Activated T-cell treated with anti-CD3 and anti-CD28 coated beads, Interleukin-2, amount 50 U/mL, for 24 hours (primary cell): Measurements from ENCODE around the gene PFKFB3.
A peak's percentile ranks its signal among the peaks of the same experiment; 100 is the strongest.
"Not testable (repeated sequence)": the region's sequence is repeated elsewhere in the genome, so short reads cannot be mapped to it uniquely, and the experiment has no call there.

ENCODE experiments used
- DNase-seq: peaks from one replicate; pipeline ENCODE4 v3.0.0-alpha.2; 2020
- H3K27ac Mint-ChIP-seq: 2 replicates; pipeline ENCODE4 v1.8.0; 2020; ENCODE audit warnings: mild to moderate bottlenecking, mixed read lengths
- H3K27me3 Mint-ChIP-seq: 2 replicates; pipeline ENCODE4 v1.8.0; 2020; ENCODE audit warnings: mixed read lengths
- H3K36me3 Mint-ChIP-seq: 2 replicates; pipeline ENCODE4 v1.8.0; 2020; ENCODE audit warnings: low read depth, mixed read lengths
- H3K4me1 Mint-ChIP-seq: 2 replicates; pipeline ENCODE4 v1.8.0; 2020; ENCODE audit warnings: low read depth, mixed read lengths
- H3K4me3 Mint-ChIP-seq: 2 replicates; pipeline ENCODE4 v1.8.0; 2020; ENCODE audit warnings: mild to moderate bottlenecking, moderate library complexity, mixed read lengths
- H3K9me3 Mint-ChIP-seq: 2 replicates; pipeline ENCODE4 v1.8.0; 2020; ENCODE audit warnings: mixed read lengths

Gene PFKFB3

GRCh38 chr10:6282454-6282958 lies 79.8 kb downstream of the PFKFB3 start:
- H3K27ac Mint-ChIP-seq, result no peak overlapping the region

GRCh38 chr10:6283655-6284054 lies 80.9 kb downstream of the PFKFB3 start:
- Mint-ChIP-seq H3K27ac (no peak overlapping the region), H3K36me3 (no peaks in the 10 kb centered on the region), H3K9me3 (no peaks in the 10 kb centered on the region), H3K4me3 (no peak overlapping the region), H3K4me1 (peaks cover 9% of the 10 kb centered on the region), H3K27me3 (no peaks in the 10 kb centered on the region)
- no peak for DNase-seq

More at GRCh38 chr10:6282454-6282958, 79.8 kb downstream of the PFKFB3 start:
- Mint-ChIP-seq H3K9me3 (peaks cover 1% of the 10 kb centered on the region), H3K36me3 (peaks cover 3% of the 10 kb centered on the region), H3K4me3 (no peak overlapping the region), H3K4me1 (peaks cover 11% of the 10 kb centered on the region), H3K27me3 (no peaks in the 10 kb centered on the region)
- DNase-seq, result no peak

- DNase-seq, H3K36me3 Mint-ChIP-seq, H3K27ac Mint-ChIP-seq, H3K9me3 Mint-ChIP-seq, H3K4me3 Mint-ChIP-seq, H3K27me3 Mint-ChIP-seq: not testable (repeated sequence)
- H3K4me1 Mint-ChIP-seq, result peaks cover 39% of the 10 kb centered on the region
Observed at GRCh38 chr10:6290621-6291020, 87.9 kb downstream of the PFKFB3 start.

GRCh38 chr10:6292741-6293151 lies 90.0 kb downstream of the PFKFB3 start:
- Mint-ChIP-seq H3K27me3 (no peaks in the 10 kb centered on the region), H3K27ac (peak overlapping the region; percentile 79), H3K4me1 (peaks cover 54% of the 10 kb centered on the region), H3K4me3 (no peak overlapping the region), H3K9me3 (peaks cover 7% of the 10 kb centered on the region), H3K36me3 (peaks cover 6% of the 10 kb centered on the region)
- DNase-seq, result no peak

GRCh38 chr10:6296425-6296824 lies 93.7 kb downstream of the PFKFB3 start:
- H3K36me3 Mint-ChIP-seq, result peaks cover 11% of the 10 kb centered on the region
- not testable (repeated sequence) for H3K27me3 Mint-ChIP-seq, DNase-seq, H3K4me3 Mint-ChIP-seq, H3K9me3 Mint-ChIP-seq
- peak overlapping the region; percentile 83 for H3K27ac Mint-ChIP-seq
- H3K4me1 Mint-ChIP-seq, result peaks cover 77% of the 10 kb centered on the region

GRCh38 chr10:6296828-6297251 lies 94.1 kb downstream of the PFKFB3 start:
- peaks cover 75% of the 10 kb centered on the region for H3K4me1 Mint-ChIP-seq

GRCh38 chr10:6297522-6297921 lies 94.8 kb downstream of the PFKFB3 start:
- Mint-ChIP-seq H3K4me1 (peaks cover 69% of the 10 kb centered on the region), H3K27ac (no peak overlapping the region)

More at GRCh38 chr10:6296828-6297251, 94.1 kb downstream of the PFKFB3 start:
- DNase-seq, result no peak
- Mint-ChIP-seq H3K27ac (no peak overlapping the region), H3K27me3 (no peaks in the 10 kb centered on the region), H3K4me3 (no peak overlapping the region), H3K9me3 (peaks cover 9% of the 10 kb centered on the region), H3K36me3 (peaks cover 11% of the 10 kb centered on the region)

GRCh38 chr10:6297951-6298381 lies 95.2 kb downstream of the PFKFB3 start:
- peak overlapping the region; percentile 1 for H3K27ac Mint-ChIP-seq
- peaks cover 9% of the 10 kb centered on the region for H3K9me3 Mint-ChIP-seq
- no peak for DNase-seq
- H3K4me3 Mint-ChIP-seq, result no peak overlapping the region
- no peaks in the 10 kb centered on the region for H3K27me3 Mint-ChIP-seq
- H3K36me3 Mint-ChIP-seq, result peaks cover 11% of the 10 kb centered on the region
- peaks cover 65% of the 10 kb centered on the region for H3K4me1 Mint-ChIP-seq

More at GRCh38 chr10:6297522-6297921, 94.8 kb downstream of the PFKFB3 start:
- DNase-seq, result no peak
- Mint-ChIP-seq H3K36me3 (peaks cover 11% of the 10 kb centered on the region), H3K4me3 (no peak overlapping the region), H3K27me3 (no peaks in the 10 kb centered on the region), H3K9me3 (peaks cover 9% of the 10 kb centered on the region)

- Mint-ChIP-seq H3K9me3 (peaks cover 9% of the 10 kb centered on the region), H3K4me3 (no peak overlapping the region), H3K4me1 (peaks cover 63% of the 10 kb centered on the region), H3K27me3 (no peaks in the 10 kb centered on the region), H3K36me3 (peaks cover 11% of the 10 kb centered on the region), H3K27ac (no peak overlapping the region)
- no peak for DNase-seq
Observed at GRCh38 chr10:6298428-6298827, 95.7 kb downstream of the PFKFB3 start.

- Mint-ChIP-seq H3K4me1 (peaks cover 57% of the 10 kb centered on the region), H3K27me3 (no peaks in the 10 kb centered on the region), H3K4me3 (peak overlapping the region; percentile 43), H3K9me3 (peaks cover 3% of the 10 kb centered on the region), H3K36me3 (peaks cover 8% of the 10 kb centered on the region), H3K27ac (peak overlapping the region; percentile 80)
- no peak for DNase-seq
Observed at GRCh38 chr10:6299234-6299633, 96.5 kb downstream of the PFKFB3 start.

GRCh38 chr10:6299743-6300105 lies 97.0 kb downstream of the PFKFB3 start:
- H3K27ac Mint-ChIP-seq, result peak overlapping the region; percentile 96
- DNase-seq, result no peak
- H3K36me3 Mint-ChIP-seq, result peaks cover 7% of the 10 kb centered on the region
- no peaks in the 10 kb centered on the region for H3K27me3 Mint-ChIP-seq
- H3K9me3 Mint-ChIP-seq, result peaks cover 3% of the 10 kb centered on the region
- H3K4me3 Mint-ChIP-seq, result peak overlapping the region; percentile 62
- peaks cover 53% of the 10 kb centered on the region for H3K4me1 Mint-ChIP-seq

- Mint-ChIP-seq H3K27ac (peak overlapping the region; percentile 96), H3K36me3 (peaks cover 5% of the 10 kb centered on the region), H3K4me3 (peak overlapping the region; percentile 62), H3K9me3 (peaks cover 3% of the 10 kb centered on the region), H3K4me1 (peaks cover 50% of the 10 kb centered on the region), H3K27me3 (no peaks in the 10 kb centered on the region)
- DNase-seq, result peak; percentile 49
Observed at GRCh38 chr10:6300106-6300783, 97.5 kb downstream of the PFKFB3 start.

GRCh38 chr10:6300784-6301460 lies 98.2 kb downstream of the PFKFB3 start:
- Mint-ChIP-seq H3K4me3 (no peak overlapping the region), H3K9me3 (peaks cover 3% of the 10 kb centered on the region), H3K4me1 (peaks cover 44% of the 10 kb centered on the region), H3K27ac (peak overlapping the region; percentile 96), H3K27me3 (no peaks in the 10 kb centered on the region), H3K36me3 (peaks cover 5% of the 10 kb centered on the region)
- DNase-seq, result no peak

- peaks cover 3% of the 10 kb centered on the region for H3K9me3 Mint-ChIP-seq
- peaks cover 38% of the 10 kb centered on the region for H3K4me1 Mint-ChIP-seq
- H3K27ac Mint-ChIP-seq, result no peak overlapping the region
- H3K27me3 Mint-ChIP-seq, result no peaks in the 10 kb centered on the region
- H3K36me3 Mint-ChIP-seq, result peaks cover 5% of the 10 kb centered on the region
- H3K4me3 Mint-ChIP-seq, result no peak overlapping the region
- no peak for DNase-seq
Observed at GRCh38 chr10:6301488-6302075, 98.8 kb downstream of the PFKFB3 start.
